GM15510 (cell line): ENCODE measurements around the gene KCNH3.

Source experiments
- POLR2A ChIP-seq: IDR thresholded peaks from 3 replicates; pipeline ENCODE4 v1.6.1; 2011; ENCODE audit warnings: borderline replicate concordance; ENCODE audit not compliant: insufficient read length; ENCODE audit errors: extremely low read depth

Gene KCNH3

DNA sequence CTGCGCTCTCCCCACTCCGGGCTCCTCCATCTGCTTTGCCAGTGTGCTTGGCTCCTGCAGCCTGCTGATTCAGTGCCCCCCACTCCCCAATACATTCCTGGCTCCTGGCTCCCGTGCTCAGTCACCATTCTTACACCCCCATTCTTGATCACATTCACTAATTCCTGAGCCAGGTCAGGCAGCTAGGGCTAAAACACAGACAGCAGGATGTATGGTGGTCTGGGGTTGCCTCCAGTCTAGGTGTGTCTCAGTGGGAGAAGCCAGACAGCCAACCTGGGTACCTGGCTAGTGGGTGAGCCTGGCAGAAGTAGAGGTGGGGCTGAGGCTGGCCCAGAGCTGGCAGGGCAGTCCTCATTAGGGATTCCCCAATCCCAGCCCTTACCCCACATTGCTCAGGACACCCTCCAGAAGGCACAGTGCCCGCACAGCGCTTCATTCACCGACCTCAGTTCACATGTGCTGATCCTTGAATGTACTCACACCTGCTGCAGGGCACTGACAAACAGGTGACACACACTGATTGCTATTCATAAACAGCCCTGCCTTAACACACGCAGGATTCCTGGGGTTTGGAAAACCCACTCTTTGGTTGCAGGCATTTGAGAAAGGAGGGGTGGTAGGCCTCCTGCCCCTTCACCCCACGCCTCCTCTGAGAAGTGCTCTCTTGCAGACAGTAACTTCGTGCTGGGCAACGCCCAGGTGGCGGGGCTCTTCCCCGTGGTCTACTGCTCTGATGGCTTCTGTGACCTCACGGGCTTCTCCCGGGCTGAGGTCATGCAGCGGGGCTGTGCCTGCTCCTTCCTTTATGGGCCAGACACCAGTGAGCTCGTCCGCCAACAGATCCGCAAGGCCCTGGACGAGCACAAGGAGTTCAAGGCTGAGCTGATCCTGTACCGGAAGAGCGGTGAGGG is 1.7 kb downstream of the KCNH3 start:
- no peak for TF ChIP-seq POLR2A

DNA sequence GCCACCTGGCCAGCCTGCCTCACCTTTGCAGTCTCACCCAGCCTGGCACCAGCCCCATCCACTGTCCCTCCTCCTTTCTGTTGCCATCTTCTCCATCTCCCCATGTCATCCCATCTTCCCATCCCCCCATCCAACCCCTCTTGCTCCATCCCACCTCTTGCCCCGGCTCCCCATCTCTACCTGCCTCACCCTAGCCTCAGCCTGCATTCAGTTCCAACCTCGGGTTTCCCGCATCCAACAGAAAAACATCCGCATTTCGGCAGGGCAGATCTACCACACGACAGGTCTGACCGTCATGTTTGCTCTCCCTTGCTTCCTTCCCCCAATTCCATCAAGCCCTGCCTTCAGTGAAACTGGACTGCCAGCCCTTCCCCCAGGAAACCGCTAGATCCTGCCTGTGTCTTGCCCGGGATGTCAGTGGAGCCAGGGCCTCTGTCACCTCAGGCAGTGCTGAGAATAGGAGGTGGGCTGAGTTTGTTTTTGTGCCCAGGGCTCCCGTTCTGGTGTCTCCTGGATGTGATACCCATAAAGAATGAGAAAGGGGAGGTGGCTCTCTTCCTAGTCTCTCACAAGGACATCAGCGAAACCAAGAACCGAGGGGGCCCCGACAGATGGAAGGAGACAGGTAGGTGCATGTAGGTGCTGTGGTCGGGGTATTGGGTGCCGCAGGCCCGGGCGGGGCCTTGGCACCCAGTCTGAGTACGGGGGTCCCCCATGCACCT is 2.5 kb downstream of the KCNH3 start:
- no peak for TF ChIP-seq POLR2A

DNA sequence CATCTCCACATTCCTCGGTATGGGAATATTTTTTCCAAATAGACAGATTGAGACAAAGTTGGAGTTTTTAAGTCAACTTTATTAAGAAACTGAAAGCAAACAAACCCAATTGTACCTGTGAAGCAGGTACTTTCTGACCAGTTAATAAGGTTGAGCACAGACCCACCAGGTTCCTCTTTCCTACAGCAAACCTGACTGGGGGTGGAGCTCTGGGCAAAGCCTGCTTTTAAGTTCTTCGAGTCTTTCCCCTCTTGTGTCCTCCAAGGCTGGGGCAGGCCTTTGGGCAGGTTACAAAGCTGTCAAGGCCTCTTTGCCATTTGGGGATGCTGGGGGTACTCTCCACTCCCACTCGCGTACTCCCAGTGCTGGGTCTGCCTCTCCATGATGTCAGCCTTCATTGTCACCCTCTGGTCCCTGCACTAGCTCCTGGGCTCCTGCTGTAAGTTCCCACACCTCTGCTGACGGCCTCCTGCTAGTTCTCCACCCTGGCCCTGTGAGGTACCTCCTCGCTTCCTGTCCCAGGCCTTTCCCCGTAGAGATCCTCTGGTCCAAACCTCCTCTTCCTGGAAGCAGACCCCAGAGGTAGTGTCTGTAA is 3.2 kb downstream of the KCNH3 start:
- TF ChIP-seq POLR2A: no peak

DNA sequence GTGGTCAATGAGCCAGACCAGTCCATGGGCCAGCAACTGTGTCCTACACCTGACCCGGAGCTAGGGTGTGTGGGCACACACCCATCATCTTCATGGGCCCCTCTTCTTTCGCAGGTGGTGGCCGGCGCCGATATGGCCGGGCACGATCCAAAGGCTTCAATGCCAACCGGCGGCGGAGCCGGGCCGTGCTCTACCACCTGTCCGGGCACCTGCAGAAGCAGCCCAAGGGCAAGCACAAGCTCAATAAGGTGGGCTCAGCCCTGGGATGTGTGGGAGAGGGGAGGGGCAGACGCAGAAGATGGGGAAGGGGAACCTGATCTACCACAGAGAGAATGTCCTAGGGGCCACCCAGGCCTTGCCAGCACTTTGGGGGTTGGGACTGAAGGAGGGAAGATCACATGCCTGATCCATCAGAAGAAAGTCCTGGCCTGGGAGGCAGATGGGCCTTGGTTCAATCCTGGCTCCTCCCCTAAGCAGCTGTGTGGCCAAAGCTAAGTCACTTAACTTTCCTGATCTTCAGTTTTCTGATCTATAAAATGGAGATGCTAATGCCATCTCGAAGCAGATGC is 3.8 kb downstream of the KCNH3 start:
- TF ChIP-seq POLR2A: no peak

DNA sequence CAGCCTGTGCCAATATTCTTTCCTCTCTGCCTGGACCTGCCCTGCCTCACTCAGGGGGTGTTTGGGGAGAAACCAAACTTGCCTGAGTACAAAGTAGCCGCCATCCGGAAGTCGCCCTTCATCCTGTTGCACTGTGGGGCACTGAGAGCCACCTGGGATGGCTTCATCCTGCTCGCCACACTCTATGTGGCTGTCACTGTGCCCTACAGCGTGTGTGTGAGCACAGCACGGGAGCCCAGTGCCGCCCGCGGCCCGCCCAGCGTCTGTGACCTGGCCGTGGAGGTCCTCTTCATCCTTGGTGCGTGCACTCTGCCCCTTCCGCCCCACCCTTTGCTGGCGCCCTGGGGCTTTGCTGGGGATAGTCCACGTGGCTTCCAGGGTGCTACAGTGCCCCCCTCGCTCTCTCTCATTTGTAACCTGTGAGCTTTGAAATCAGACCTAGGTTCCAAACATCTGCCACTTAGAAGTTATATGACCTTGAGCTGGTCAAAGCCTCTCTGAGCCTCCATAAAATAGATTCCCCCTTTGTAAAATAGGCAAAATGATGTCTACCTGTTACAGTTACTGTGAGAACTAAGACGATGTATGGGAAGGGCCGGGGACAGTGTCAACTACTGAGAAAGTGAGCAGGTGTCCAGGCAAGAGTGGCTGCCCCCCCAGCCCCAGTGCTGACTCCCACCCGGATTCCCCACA is 4.5 kb downstream of the KCNH3 start:
- TF ChIP-seq POLR2A: no peak

DNA sequence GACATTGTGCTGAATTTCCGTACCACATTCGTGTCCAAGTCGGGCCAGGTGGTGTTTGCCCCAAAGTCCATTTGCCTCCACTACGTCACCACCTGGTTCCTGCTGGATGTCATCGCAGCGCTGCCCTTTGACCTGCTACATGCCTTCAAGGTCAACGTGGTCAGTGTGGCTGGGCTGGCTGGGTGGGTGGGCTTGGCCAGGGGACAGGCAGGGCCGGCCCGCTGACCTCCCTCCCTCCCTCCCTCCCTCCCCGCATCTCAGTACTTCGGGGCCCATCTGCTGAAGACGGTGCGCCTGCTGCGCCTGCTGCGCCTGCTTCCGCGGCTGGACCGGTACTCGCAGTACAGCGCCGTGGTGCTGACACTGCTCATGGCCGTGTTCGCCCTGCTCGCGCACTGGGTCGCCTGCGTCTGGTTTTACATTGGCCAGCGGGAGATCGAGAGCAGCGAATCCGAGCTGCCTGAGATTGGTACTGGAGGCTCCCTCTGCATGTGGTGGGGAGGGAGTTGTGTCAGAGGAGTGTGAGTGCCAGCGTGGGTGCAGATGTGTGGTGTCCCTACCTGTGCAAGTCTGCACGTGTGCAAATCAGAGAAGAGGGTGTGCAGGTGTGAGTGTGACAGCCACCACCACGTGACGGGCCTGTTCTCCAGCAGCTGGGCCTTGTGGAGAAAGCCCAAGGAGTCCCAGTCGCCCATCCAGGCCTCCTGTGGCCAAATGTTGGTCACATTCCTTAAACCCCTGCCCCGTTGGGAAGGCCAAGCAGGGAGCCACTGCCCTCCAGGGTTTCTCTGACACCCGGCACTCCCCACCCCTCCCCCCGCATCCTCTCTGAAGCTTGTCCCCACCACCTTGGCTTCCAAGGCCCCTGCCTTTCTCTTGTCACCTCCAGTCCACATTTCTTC is 5.3 kb downstream of the KCNH3 start:
- TF ChIP-seq POLR2A: no peak

DNA sequence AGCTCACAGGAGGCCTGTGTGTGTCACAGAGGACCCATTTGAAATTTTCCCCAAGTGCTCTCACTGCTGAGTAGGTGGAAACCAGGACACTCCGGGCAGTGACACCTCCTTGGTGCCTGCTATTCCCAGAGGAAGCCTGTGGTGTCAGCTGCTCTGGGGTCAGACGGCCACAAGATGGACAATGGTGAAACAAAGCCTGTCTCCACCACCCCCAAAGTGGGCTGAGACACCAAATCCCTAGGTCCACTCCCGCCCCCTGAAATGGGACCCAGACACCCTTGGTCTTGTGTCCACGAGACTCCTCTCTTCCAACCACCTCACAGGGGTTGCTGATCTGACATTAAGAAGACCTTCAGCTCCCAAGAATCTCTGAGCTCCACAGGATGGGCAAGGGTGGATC is 7.0 kb downstream of the KCNH3 start:
- TF ChIP-seq POLR2A: no peak

DNA sequence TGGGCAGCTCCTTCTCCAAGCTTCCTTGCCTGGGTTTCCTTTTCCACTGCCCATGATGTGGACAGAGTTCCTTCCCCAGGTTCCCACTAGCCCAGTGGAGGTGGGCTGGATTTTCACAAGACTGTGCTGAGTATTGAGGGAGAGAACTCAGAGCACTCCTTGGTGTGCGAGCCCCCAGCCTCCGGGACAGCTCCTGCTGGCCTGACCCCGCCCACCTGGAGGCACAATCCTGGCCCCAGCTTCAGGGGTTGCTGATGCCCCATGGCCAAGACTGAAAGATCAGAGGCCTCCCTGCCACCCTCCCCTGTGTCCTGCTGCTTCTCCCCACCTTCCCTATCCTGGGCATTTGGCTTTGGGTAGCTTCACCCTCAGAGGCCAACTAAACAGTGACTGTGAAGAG is 7.7 kb downstream of the KCNH3 start:
- no peak for TF ChIP-seq POLR2A

DNA sequence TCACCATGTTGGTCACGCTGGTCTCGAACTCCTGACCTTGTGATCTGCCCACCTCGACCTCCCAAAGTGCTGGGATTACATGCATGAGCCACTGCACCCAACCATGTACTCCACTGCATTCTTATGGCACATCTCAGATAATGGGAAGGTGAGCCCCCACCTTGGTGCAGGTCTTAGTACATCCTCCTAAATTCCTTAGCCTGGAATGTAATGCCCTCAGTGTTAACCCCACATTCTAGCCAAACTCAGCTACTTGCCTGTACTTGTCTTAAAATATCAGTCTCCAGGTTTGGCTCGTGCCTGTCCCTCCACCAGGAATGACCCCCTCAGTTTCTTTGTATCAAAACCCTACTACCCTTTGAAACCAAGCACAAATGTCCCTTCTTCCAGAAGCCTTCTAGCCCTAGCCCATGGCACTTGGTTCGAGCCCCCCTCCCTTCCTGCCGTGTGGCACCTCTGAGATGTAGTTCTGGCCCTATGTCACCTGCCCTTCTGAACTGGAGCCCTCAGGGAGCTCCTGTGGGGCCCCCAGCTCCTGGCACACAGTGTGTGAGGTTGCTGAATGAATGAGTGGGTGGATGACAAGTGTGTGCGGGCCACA is 8.4 kb downstream of the KCNH3 start:
- TF ChIP-seq POLR2A: no peak

DNA sequence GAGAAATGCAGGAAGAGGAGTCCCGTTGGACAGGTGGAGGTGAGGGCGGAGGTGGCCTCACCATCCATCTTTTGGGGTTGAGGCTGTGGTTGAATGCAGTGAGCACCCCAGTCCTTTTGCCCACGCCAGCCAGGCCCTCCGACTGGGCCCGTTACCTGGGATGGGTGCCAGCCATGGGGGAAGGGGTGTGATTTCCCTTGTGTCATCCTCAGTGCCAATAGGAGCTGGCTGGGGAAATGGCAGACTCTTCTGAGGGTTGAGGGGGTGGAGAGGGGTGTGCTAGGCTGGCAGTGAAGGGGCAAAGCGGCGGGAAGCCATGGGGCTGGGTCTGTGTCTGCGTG is 9.6 kb downstream of the KCNH3 start:
- TF ChIP-seq POLR2A: no peak

DNA sequence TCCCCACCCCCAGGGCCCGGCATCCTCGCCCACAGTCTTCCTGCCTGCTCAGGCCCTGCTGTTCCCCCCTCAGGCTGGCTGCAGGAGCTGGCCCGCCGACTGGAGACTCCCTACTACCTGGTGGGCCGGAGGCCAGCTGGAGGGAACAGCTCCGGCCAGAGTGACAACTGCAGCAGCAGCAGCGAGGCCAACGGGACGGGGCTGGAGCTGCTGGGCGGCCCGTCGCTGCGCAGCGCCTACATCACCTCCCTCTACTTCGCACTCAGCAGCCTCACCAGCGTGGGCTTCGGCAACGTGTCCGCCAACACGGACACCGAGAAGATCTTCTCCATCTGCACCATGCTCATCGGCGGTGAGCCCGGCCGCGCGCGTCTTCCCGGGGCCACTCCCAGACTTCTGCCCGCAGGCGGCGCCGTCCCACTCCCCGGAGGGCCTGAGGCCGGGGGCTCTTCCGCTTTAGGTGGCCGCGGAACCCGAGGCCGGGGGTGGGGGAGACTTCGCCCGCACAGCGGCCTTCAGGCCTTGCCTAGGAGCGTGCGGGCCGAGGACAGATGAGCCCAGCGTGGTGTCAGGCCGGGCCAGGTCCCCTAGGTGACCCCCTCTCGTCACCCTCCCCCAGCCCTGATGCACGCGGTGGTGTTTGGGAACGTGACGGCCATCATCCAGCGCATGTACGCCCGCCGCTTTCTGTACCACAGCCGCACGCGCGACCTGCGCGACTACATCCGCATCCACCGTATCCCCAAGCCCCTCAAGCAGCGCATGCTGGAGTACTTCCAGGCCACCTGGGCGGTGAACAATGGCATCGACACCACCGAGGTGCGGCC is 10.2 kb downstream of the KCNH3 start:
- no peak for TF ChIP-seq POLR2A
